ENCODE results near the gene MACF1. TPM values are rescaled to one million over a fixed set of nuclear protein-coding genes. Genes with fewer than 3 reads are reported as not detected.
"Not testable (repeated sequence)": the region's sequence is repeated elsewhere in the genome, so short reads cannot be mapped to it uniquely, and the experiment has no call there.

The MACF1 gene
- total and polyA plus RNA-seq, 8 donors: 16.8 to 662 (median 236) TPM

GRCh38 chr1:39159224-39160036 is 45.1 kb upstream of the MACF1 start:
- Histone ChIP-seq H3K27ac (peak overlapping the region; percentile 86 to 94 (median 87)), H3K4me3 (peak overlapping the region in 3 of 4 donors; percentile 10 to 35 (median 26)), H3K9me3 (no peaks in the 10 kb centered on the region), H3K36me3 (no peaks in the 10 kb centered on the region), H3K27me3 (no peaks in the 10 kb centered on the region), H3K4me1 (peaks cover 55 to 81% (median 73%) of the 10 kb centered on the region in 4 donors)
- WGBS, 5 donors: 24 to 75% (median 29%) methylated on average over 1 of the region's 1 CpG
- TF ChIP-seq EP300 (IDR thresholded peaks at IDR 0.05) (no peak), POLR2AphosphoS5 (IDR thresholded peaks at IDR 0.05) (peak in 1 of 3 donors; percentile 62), CTCF (IDR thresholded peaks at IDR 0.05) (no peak), POLR2A (IDR thresholded peaks at IDR 0.05) (no peak)
- intact Hi-C loops (cut with DNase I; ENCODE audit: low total_unique reads): no loop called here
- peak; percentile 52 to 88 for DNase-seq

GRCh38 chr1:39160703-39161102 is 43.8 kb upstream of the MACF1 start:
- H3K36me3 ChIP-seq: no peaks in the 10 kb centered on the region
- no peaks in the 10 kb centered on the region for H3K9me3 ChIP-seq
- no peaks in the 10 kb centered on the region for H3K27me3 ChIP-seq
- no peak for DNase-seq
- TF ChIP-seq EP300 (IDR thresholded peaks at IDR 0.05) (no peak), POLR2AphosphoS5 (IDR thresholded peaks at IDR 0.05) (no peak), CTCF (IDR thresholded peaks at IDR 0.05) (no peak), POLR2A (IDR thresholded peaks at IDR 0.05) (no peak)
- intact Hi-C loops (cut with DNase I; ENCODE audit: low total_unique reads): no loop called here
- H3K4me1 ChIP-seq: peaks cover 55 to 81% (median 76%) of the 10 kb centered on the region in 4 donors
- H3K4me3 ChIP-seq: no peak overlapping the region
- peak overlapping the region in 2 of 5 donors; percentile 87 to 88 for H3K27ac ChIP-seq

DNA sequence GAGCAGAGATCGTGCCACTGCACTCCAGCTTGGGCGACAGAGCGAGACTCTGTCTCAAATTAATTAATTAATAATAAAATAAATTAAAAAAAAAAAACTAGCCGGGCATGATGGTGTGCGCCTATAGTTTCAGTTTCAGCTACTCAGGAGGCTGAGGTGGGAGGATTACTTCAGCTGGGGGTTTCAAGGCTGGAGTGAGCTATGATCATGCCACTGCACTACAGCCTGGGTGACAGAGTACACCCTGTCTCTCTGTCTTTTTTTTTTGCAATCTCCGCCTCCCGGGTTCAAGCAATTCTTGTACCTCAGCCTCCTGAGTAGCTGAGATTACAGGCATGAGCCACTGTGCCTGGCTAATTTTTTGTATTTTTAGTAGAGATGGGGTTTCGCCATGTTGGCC is 42.7 kb upstream of the MACF1 start:
- H3K27ac ChIP-seq; intact Hi-C loops (cut with DNase I; ENCODE audit: low total_unique reads); H3K36me3 ChIP-seq; H3K4me3 ChIP-seq; H3K9me3 ChIP-seq; H3K27me3 ChIP-seq; DNase-seq: not testable (repeated sequence)
- 88 to 97% (median 92%) methylated on average over 8 of the region's 8 CpGs for WGBS, 5 donors
- peaks cover 58 to 85% (median 73%) of the 10 kb centered on the region in 4 donors for H3K4me1 ChIP-seq

- intact Hi-C loops (cut with DNase I; ENCODE audit: low total_unique reads): no loop called here
- Histone ChIP-seq H3K4me3 (no peak overlapping the region), H3K4me1 (peaks cover 55 to 82% (median 68%) of the 10 kb centered on the region in 4 donors), H3K27me3 (no peaks in the 10 kb centered on the region), H3K36me3 (no peaks in the 10 kb centered on the region), H3K9me3 (no peaks in the 10 kb centered on the region), H3K27ac (no peak overlapping the region)
- DNase-seq: no peak
- TF ChIP-seq POLR2AphosphoS5 (IDR thresholded peaks at IDR 0.05) (no peak), CTCF (IDR thresholded peaks at IDR 0.05) (no peak), EP300 (IDR thresholded peaks at IDR 0.05) (no peak), POLR2A (IDR thresholded peaks at IDR 0.05) (no peak)
Observed at GRCh38 chr1:39163469-39163868, 41.0 kb upstream of the MACF1 start.

- Histone ChIP-seq H3K27ac (peak overlapping the region in 2 of 5 donors; percentile 14 to 39), H3K4me1 (peaks cover 47 to 81% (median 60%) of the 10 kb centered on the region in 4 donors)
- no peak for DNase-seq
Observed at GRCh38 chr1:39164256-39164655, 40.2 kb upstream of the MACF1 start.

More at GRCh38 chr1:39164256-39164655, 40.2 kb upstream of the MACF1 start:
- Histone ChIP-seq H3K36me3 (no peaks in the 10 kb centered on the region), H3K27me3 (no peaks in the 10 kb centered on the region), H3K9me3 (no peaks in the 10 kb centered on the region), H3K4me3 (no peak overlapping the region)
- TF ChIP-seq CTCF (IDR thresholded peaks at IDR 0.05): no peak
- no peak for TF ChIP-seq EP300 (IDR thresholded peaks at IDR 0.05)
- TF ChIP-seq POLR2AphosphoS5 (IDR thresholded peaks at IDR 0.05): no peak
- no peak for TF ChIP-seq POLR2A (IDR thresholded peaks at IDR 0.05)
- intact Hi-C loops (cut with DNase I; ENCODE audit: low total_unique reads): no loop called here
